SHP77 (cell line): ENCODE results near the gene FOXR1.
"Not testable (repeated sequence)": the region's sequence is repeated elsewhere in the genome, so short reads cannot be mapped to it uniquely, and the experiment has no call there.

Source experiments
- DNase-seq, 2 experiments: peaks; one replicate each; lab custom pipeline; 2025; lab: John Stamatoyannopoulos, UW

Gene FOXR1

DNA sequence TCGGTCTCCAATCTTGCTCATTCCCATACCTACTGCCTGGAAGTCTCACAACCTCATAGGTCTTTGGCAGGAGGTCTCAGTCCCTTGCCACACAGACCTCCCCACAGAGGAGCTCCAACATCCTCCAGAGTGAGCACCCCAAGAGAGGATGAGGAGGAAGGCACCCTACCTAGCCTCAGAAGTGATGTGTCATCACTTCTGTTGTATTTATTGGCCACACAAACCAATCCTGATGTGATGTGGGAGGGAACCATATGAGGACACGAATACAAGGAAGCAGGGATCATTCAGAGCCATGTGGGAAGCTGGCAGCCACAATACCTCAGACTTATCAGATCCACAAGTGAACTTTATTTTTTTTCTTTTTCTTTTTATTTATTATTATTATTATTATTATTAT lies 24.5 kb upstream of the FOXR1 start:
- DNase-seq: no peak

DNA sequence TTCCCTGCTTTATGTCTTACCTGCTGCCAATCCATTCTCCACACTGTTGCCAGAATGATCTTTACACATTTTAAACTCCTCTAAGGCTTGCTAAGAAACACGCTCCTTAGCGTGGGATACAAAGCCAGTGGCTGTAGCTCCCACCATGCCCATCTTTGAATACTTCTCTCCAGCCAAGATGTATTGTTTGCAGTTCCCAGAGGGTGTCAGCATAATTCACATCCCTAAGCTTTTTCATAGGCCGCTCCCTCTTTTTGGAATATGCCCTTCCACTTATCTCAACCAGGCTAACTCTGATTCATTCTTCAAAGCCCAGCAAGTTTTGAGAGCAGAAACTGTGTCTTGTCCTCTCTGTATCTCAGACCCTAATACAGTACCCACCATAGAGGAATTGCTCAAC lies 23.6 kb upstream of the FOXR1 start:
- no peak for DNase-seq

- peak in 1 of 2 experiments; percentile 22 for DNase-seq
Observed at GRCh38 chr11:118953265-118953664, 18.3 kb upstream of the FOXR1 start.

DNA sequence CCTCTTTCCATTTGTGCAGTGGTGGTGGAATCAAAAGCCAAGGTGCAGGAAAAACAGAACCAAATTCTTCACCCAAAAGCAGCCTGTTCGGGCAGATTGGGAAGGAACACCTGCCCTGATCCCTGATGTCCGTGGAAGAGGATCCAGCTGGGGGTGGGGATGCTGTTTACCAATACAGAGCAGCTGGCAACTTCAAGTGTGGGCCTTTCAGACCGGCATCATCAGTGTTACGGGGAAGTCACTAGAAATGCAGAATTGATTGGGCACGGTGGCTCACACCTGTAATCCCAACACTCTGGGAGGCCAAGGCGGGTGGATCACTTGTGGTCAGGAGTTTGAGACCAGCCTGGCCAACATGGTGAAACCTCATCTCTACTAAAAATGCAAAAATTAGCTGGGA lies 17.6 kb upstream of the FOXR1 start:
- peak; percentile 35 to 53 for DNase-seq

GRCh38 chr11:118956094-118956846 lies 15.3 kb upstream of the FOXR1 start, which contains the start of gene UPK2:
Gene UPK2 (plus strand): TSS chr11:118956298. CDS start chr11:118956351, 53 bp downstream.
- DNase-seq: peak; percentile 51 to 66

- DNase-seq: no peak
Observed at GRCh38 chr11:118956847-118957469, 14.6 kb upstream of the FOXR1 start.

GRCh38 chr11:118957549-118957948 lies 14.0 kb upstream of the FOXR1 start:
- no peak for DNase-seq

DNA sequence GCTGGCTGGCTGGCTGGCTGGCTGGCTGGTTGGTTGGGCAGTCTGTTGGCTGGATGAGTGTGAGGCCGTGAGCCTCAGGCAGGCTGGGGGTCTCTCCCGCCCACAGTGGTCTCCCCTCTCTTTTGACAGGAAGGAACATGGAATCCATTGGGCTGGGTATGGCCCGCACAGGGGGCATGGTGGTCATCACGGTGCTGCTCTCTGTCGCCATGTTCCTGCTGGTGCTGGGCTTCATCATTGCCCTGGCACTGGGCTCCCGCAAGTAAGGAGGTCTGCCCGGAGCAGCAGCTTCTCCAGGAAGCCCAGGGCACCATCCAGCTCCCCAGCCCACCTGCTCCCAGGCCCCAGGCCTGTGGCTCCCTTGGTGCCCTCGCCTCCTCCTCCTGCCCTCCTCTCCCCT lies 13.6 kb upstream of the FOXR1 start:
- DNase-seq: no peak

GRCh38 chr11:118958577-118958976 lies 13.0 kb upstream of the FOXR1 start:
- DNase-seq: no peak

DNA sequence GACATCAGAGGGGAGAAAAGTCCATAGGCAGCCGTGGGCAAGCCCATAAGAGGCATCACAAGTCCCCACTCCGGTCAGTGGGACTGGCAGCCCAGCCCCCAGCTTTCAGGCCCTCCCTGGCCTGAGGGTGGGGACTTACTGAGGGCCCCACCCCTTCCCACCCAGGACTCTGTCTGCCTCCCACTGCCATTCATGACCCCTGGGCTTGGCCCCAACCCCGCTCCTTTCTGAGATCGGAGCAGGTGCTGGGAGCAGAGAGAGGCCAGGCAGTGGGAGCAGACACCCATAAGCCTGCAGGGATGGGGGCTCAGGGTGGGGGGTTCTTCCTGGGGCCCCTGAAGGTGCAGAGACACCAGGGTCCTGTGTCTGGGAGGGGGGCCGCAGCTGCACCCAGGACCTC lies 10.4 kb upstream of the FOXR1 start:
- DNase-seq: no peak

DNA sequence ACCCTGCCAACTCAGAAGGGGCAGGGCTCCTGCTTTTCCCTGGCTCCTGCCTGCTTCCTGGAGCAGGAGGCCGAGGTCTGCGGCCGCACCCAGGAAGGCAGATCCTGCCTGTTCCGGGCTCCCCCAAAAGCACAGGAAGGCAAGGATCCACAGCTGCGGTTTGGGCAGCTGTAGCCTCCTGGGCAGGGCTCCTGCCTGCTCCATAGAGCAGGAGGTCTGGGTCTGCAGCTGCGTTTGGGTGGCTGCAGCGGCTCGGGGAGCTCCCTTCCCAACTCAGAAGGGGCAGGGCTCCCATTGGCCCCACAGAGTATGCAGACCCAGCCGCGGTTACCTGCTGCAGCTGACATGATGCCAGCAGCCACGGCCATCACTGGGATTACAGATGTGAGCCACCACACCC lies 10.0 kb upstream of the FOXR1 start:
- DNase-seq: no peak

GRCh38 chr11:118969508-118969907 lies 2.1 kb upstream of the FOXR1 start:
- not testable (repeated sequence) for DNase-seq

- DNase-seq: no peak
Observed at GRCh38 chr11:118973985-118974384, 2.4 kb downstream of the FOXR1 start.

- peak in 1 of 2 experiments; percentile 7 for DNase-seq
Observed at GRCh38 chr11:118975771-118976709, 4.5 kb downstream of the FOXR1 start.

- no peak for DNase-seq
Observed at GRCh38 chr11:118979434-118979833, 7.9 kb downstream of the FOXR1 start.

DNA sequence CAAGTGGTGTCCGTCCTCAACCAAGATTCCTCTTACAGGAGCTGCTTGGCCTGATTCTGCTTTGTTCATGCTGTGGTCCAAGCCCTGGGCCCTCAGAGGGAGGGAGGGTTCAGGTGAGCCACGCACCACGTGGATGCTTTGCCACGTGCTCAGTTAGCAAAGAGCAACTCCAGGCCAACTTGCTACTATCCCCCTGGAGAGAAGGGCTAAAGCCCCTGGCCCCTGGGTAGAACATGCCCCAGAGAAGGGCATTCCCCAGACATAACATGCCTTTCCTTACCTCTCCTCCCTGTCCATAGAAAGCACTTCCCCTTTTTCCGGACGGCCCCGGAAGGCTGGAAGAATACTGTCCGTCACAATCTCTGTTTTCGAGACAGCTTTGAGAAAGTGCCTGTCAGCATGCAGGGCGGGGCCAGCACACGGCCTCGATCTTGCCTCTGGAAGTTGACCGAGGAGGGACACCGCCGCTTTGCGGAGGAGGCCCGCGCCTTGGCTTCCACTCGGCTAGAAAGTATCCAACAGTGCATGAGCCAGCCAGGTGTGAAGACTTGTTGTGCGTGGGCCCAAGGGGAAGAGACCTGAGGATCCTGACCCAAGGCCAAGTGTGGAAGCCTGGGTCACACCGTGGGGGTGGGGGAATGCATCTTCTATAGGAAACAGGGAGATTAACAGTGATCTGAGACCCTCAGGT lies 8.8 kb downstream of the FOXR1 start:
- no peak for DNase-seq

DNA sequence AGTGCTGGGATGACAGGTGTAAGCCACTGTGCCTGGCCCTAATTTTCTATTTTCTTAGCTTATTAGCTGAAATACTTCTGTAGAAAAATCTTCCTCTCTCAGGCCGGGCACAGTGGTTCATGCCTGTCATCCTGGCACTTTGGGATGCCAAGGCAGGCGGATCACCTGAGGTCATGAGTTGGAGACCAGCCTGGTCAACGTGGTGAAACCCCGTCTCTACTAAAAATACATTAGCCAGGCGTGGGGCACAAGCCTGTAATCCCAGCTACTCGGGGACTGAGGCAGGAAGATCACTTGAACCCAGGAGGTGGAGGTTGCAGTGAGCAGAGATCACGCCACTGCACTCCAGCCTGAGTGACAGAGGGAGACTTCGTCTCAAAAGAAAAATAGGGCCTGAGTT lies 12.8 kb downstream of the FOXR1 start:
- DNase-seq: not testable (repeated sequence)

DNA sequence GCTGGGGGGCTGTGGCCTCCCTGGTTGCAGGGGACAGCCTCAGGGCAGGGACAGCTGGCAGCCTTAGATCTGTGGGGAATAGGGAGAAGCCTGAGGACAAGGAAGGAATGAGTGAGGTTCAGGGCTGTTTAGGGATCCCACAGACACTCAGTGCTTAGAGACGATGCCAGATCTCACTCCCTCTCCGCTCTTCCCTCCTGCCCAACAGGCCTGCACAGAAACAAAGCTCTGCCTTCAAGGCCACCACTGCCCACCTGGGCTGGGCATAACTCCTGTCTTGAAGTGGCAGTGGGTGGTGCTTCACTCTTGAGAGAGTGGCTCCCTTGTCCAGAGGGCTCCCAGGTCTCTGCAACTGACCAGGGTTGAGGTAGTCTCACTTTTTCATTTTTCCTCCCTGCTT lies 13.3 kb downstream of the FOXR1 start:
- DNase-seq: no peak

GRCh38 chr11:118988280-118988679 lies 16.7 kb downstream of the FOXR1 start:
- DNase-seq: no peak

- DNase-seq: not testable (repeated sequence)
Observed at GRCh38 chr11:118991486-118992038, 20.0 kb downstream of the FOXR1 start.

GRCh38 chr11:118996926-118997626 lies 25.5 kb downstream of the FOXR1 start:
- DNase-seq: peak in 1 of 2 experiments; percentile 17
